ENCODE data around the gene WDR53.
A peak's percentile ranks its signal among the peaks of the same experiment; 100 is the strongest.
"Not testable (repeated sequence)": the region's sequence is repeated elsewhere in the genome, so short reads cannot be mapped to it uniquely, and the experiment has no call there.

WDR53 gene

DNA sequence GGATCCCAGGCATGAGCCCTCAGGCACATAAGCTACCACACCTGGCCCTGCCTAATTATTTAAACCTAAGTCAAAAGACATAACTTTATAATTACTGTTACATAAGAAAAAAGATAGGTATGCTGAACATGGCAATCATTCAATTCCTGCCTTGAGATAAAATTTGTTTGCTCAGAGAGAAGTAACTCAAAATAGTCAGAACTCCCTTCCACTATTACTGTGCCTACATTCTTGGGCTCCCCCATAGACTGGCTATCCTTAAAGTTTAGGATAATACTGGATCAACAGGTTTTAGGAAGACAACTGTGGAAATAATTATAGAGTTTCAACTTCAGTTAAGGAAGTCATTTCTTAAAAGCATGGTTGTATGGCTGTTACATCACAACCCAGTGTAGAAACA, 9.9 kb downstream of the WDR53 start:
- ATAC-seq, result no peak

DNA sequence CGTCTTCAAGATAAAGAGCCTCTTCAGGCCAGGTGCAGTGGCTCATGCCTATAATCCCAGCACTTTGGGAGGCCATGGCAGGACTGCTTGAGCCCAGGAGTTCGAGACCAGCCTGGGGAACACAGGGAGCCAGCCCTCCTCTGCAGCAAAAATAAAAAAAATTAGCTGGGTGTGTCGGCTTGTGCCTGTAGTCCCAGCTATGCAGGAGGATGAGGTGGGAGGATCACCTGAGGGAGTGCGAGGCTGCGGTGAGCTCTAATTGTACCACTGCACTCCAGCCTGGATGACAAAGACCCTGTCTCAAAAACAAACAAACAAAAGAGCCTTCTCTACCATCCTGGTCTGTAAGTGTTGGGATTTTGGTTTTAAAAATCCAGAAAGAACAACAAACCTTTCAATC, 11.1 kb downstream of the WDR53 start:
- no peak for ATAC-seq

DNA sequence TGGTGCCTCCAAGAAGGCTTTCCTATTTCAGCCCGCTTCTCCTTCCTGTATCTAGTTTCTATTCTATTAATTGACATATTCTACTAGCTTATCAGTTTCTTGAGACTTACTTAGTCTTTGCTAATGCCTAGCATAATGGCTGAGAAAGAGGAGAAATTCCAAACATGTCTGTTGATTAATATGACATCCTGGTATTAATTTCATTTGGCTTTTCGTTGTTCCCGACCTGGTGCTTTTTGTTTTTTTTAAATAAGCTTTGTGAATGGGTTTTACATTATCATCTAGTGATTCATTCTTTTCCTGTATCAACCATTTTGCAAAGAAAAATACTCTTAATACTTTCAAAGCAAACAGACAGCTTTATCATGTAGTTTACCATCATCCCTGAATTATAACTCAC, 13.1 kb downstream of the WDR53 start:
- no peak for ATAC-seq

DNA sequence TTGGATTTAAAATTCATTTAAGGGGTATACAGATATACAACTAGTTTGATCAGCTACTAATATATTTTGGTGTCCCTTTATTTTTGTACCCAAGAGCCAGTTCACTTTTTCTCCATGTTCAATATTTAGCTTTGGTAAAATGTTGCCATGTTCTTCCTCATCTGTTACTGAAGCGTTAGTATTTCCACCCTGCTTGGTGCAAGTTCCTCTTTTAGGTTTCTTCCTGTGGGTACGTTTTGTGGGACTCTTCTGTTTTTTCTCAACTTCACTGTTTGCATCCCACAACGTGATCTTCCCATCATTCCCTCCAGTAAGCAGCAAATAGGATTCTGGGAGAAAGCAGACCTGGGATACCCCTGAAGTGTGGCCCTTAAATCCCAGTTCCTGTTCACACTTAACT, 14.1 kb downstream of the WDR53 start:
- ATAC-seq, result no peak

DNA sequence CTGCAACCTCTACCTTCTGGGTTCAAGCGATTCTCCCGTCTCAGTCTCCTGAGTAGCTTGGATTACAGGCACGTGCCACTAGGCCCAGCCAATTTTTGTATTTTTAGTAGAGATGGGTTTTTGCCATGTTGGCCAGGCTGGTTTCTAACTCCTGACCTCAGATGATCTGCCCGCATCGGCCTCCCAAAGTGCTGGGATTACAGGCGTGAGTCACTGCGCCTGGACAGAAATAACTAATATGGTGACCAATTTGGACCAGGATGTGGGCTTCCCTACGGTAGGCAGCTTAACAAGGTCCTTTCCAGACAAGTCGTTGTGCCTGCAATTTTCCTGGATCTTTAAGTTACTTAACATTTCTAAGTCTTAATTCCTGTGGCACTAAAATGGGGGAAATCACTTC, 14.8 kb downstream of the WDR53 start:
- no peak for ATAC-seq

DNA sequence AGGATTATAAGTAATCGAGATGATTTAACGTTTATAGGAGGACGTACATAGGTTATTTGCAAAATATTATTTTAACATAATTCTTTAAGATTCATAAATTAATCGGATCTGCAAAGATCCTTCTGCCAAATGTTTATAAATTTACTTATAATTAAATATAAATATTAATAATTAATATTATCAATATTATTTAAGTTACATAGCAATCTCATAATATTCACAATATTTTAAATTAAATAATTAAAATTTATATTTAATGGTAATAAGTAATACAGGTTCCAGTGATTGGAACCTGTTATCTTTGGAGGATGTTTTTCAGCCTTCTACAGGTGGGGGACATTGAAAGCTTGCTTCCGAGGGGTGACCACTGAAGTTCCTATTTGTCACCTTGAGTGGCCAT, 16.1 kb downstream of the WDR53 start:
- ATAC-seq, result no peak

DNA sequence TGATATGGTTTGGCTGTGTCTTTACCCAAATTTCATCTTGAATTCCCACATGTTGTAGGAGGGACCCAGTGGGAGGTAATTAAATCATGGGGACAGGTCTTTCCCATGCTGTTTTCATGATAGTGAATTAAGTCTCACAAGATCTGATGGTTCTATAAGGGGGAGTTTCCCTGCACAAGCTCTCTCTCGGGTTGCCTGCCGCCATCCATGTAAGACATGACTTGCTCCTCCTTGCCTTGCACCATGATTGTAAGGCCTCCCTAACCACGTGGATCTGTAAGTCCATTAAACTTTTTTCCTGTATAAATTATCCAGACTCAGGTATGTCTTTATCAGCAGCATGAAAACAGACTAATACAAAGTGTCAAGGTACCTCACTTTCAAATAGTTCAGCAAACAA, 18.2 kb downstream of the WDR53 start:
- not testable (repeated sequence) for ATAC-seq

DNA sequence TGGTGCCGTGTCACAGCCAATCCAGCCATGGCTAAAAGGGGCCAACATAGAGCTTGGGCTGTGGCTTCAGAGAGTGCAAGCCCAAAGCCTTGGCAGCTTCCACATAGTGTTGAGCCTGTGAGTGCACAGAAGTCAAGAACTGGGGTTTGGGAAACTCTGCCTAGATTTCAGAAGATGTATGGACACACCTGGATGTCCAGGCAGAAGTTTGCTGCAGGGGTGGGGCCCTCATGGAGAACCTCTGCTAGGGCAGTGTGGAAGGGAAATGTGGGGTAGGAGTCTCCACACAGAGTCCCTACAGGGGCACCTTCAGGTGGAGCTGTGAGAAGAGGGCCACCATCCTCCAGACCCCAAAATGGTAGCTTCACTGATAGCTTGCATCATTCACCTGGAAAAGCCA, 19.0 kb downstream of the WDR53 start:
- ATAC-seq, result not testable (repeated sequence)

DNA sequence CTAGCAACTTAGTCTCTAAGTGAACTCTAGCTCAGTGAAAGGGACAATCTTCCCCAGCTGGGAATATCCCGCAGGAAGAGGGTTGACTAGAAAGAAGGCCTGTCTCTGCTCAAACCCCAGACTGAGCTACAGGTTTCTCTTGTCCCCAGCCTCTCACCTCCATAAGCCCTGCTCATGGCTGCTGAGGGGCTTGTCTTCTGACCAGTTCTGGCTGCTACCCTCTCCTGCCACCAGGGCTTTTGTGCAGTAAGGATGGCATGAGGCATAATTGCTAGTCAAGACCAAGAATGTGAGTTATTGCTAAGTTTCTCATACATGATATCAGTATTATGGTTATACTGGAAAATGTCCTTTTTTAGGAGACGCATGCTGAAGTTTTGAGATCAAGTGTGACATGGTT, 21.3 kb downstream of the WDR53 start:
- ATAC-seq, result no peak

DNA sequence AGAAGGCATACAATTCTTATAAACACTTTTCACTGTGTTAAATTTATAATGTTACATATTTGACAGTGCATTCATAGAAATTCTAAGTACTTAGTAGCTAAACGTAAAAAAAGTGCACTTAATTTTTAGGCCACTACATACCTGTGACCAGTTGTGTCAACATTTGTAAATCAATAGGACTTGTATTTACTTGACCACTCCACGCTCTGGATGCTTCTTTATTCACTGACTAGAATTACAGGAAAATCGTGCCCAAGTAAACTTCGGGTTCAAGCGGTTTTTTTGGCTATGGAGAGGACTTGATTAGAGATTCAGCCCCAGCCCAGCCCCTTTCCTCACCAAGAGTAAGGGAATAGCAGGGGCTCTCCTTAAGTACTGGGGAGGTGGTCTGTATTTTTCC, 21.8 kb downstream of the WDR53 start:
- ATAC-seq, result no peak

DNA sequence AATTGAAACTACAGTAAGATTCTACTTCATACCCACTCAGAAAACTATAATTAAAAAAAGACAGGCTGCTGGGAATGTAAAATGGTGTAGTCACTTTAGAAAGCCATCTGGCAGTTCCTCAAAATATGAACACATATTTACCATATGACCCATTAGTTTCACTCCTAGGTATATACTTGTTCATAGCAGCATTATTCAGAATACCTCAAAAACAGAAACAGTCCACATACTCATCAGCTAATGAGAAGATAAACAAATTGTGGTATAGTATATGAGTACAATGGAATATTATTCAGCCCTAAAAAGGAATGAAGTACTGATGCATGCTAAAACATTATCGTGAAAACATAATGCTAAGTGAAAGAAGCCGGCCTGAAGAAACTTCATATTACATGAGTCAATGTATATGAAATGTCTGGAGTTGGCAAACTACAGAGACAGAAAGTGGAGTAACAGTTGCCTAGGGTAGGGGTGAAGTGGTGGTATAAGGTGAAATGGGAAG, 23.8 kb downstream of the WDR53 start:
- peak in 1 of 2 donors; percentile 60 for ATAC-seq

DNA sequence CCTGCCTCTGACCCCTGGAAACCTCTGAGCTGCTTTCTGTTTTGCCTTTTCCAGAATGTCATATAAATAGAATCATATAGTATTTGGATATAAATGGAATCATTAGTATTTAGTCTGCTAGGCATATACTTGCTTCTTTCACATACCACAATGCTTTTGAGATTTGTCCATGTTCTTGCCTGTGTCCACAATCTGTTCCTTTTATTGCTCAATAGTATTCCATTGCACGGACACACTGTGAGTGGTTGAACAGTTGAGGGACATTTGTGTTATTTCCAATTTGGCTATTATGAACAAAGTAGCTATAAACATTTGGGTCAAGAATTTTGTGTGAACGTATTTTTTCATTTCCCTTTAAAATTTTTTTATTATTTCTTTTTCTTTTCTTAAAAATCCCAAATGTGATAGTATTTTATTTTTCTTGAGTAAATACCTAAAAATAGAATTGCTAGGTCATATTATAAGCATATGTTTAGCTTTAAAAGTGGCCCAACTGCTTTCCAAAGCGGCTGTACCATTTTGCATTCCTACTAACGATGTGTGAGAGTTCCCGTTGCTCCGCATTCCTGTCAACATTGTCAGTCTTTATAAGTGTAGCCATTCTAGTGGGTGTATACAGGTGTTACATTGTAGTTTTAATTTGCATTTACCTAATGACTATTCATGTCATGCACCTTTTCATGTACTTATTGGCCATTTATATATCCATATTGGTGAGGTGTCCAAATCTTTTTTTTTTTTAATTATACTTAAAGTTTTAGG, 26.5 kb downstream of the WDR53 start:
- no peak for ATAC-seq

DNA sequence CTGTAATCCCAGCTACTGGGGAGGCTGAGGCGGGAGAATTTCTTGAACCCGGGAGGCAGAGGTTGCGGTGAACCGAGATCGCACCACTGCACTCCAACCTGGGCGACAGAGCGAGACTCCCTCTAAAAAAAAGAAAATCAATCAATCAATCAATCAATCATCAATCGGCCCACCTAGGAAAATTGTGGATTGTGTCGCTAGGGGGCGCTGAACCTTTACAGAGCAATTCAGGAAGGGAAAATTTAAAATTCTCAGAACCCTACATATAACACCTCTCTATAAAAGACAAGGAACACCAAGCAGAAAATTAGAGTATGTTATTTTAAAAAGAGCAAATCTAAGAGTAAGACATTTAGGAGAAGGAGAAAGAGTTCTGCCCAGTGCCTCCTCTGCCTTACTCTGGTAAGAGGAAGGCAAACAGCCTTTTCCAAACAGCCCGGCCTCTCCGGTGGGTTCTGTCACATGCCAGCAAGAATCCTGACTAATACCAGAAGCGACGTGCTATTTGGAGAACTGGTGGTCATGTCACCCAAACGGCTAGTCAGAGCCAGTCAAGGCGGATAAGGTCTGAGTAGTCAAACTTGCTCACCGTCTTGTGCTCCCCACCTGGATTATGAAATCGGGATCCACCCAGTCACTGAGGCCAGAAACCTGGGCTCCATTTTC, 30.9 kb downstream of the WDR53 start:
- no peak for ATAC-seq

DNA sequence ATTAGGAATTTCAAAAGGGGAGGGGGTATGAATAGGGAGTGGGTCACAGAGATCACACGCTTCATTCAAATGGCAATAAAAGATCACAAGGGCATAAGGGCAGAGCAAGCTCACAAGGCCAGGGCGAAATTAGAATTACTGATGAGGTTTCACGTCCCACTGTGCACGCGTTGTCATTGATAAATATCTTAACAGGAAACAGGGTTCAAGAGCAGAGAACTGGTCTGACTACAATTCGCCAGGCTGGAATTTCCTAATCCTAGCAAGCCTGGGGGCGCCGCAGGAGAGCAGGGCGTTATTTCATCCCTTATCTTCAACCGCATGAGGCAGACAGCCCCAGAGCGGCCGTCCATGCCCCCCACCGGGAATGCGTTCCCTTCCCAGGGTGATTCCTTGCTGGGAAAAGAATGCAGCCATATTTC, 35.1 kb downstream of the WDR53 start:
- ATAC-seq, result no peak

DNA sequence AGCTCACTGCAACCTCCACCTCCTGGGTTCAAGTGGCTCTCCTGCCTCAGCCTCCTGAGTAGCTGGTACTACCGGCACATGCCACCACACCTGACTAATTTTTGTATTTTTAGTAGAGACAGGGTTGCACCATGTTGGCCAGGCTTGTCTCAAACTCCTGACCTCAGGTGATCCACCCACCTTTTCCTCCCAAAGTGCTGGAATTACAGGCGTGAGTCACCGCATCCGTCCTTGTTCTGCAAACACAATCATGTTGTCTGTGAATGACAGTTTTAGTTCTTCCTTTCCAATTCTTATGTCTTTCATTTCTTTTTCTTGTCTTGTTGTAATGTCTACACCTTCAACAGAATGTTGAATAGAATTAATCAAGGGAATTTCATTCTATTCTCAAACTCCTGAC, 36.9 kb downstream of the WDR53 start:
- ATAC-seq, result no peak

DNA sequence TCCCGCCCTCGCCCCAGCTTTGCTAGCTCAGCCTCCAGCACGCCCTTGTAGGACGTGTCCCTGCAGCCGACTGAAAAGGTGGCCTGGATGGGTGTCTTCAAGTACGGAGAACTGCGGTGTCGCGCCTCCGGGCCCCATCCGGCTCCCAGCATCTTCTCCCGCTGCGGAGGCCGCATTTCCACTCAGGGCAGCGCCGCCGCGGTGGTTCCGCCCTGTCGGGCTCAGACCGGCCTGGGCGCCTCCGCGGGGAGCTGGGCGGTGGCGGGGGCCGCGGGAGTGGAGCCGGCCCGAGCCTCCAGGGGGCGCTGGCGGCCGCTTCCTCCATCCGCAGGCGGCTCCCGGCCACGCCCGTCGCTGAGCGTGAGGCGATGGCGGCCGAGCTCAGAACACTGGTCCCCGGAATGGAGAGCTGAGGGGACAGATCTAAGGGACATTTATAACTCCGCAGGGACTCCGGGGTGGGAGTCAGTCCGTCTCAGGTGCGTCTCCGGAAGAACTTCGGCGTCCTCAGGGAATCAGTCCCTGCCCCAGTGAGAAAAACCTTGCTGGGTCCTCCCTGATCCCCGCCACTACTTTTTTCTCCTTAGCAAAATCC, 39.6 kb downstream of the WDR53 start:
- ATAC-seq, result peak; percentile 98

DNA sequence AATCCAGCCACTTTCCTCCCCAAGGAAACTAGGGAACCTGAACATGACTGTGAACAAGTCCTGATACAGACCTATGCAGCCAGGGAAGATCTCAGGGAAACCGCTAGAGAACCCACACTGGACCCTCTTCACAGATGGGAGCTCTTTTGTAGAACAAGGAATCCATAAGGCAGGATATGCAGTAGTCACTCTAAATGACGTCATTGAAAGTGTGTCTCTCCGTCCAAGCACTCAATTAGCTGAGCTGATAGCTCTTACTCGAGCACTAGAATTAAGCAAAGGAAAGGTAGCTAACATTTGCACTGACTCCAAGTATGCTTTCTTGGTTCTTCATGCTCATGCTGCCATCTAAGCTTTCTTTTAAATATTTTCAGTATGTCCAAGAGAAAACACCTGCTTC, 43.2 kb downstream of the WDR53 start:
- ATAC-seq, result no peak

DNA sequence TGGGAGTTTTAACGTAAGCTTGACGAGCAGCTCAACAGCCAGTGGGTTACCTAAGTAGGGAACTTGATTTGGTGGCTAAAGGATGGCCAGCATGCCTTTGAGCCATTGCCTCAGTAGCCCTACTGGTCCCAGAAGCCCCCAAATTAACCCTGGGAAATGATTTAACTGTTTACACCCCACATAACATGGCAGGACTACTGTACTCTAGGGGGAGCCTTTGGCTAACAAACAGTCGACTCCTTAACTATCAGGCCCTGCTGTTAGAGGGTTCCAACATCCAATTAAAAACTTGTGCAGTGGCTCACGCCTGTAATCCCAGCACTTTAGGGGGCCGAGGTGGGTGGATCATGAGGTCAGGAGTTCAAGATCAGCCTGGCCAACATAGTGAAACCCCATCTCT, 43.8 kb downstream of the WDR53 start:
- ATAC-seq, result no peak

DNA sequence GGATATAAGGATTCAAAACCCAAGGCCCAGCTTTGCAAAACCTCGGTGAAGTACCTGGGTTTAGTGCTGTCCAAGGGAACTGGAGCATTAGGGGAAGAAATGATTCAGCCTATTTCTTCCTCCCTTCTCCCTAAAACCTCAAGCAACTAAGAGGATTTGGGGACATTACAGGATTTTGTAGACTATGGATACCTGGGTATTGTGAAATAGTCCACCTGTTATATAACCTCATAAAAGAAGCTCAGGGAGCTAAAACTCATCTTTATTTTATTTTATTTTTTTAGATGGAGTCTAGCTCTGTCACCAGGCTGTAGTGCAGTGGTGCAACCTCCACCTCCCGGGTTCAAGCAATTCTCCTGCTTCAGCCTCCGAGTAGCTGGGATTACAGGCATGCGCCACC, 44.5 kb downstream of the WDR53 start:
- ATAC-seq, result no peak

DNA sequence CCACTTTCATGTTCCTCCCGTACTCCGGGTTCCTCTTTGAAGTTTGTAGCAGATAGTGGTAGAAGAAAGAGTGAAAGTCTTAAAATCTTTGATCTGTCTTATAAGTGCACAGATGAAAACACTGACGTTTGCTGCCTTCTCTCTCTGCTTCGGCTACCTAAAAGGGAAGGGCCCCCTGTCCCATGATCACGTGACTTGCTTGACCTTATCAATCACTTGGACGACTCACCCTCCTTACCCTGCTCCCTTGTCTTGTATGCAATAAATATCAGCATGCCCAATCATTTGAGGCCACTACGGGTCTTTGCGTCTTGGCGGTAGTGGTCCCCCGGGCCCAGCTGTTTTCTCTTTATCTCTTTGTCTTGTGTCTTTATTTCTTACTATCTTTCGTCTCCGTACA, 47.1 kb downstream of the WDR53 start:
- not testable (repeated sequence) for ATAC-seq

DNA sequence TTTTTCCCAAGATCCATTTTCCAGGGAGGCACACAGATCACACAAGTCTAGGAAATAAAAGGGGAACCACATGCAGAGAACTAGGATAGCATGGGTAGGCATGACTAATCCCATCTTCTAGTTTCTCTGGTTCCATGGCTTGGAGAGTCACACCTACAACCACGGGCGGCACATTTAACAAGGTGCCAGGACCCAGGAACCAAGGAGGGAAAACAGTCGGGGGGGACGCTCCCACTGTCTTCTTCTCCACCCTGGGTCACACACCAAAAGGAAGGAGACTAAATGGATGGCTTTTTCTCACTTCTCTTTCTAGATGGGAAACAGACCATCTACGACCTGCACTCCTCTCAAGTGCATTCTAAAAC, 48.7 kb downstream of the WDR53 start:
- ATAC-seq, result no peak

DNA sequence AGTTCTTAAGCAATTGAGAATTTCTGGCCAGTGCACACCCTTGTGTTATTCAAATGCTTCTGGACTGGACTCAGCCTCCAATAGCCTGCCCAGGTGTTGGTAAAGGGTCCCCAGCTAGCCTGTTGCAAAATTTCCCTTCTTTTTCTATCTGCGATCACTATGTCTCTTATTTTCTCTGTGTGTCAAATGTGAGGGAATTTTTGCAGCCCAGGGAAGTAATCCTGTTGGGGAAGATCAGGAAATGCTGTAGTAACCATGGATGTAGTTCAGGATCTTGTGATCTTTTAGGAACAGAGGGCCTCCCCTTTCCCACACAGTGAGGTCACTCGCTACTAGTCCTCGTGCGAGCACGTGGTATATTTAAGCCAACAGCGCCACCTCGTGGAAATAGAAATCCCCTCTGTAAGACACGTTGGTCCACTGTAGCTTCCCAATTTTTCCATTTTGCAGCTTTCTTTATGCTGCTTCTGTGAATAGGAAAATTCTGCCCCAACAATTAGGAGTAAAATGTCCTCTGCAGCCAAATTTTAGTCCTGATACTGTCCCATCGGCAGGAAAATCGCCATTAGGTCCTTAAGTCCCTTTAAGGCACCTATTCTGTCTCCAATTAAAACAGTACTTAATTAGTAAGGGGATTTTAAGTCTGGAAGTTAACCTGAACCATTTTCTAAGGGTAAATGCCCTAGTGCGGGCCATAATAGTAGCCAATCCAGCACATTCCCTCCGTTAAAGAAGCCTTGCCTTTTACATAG, 49.2 kb downstream of the WDR53 start:
- peak in 1 of 2 donors; percentile 60 for ATAC-seq

DNA sequence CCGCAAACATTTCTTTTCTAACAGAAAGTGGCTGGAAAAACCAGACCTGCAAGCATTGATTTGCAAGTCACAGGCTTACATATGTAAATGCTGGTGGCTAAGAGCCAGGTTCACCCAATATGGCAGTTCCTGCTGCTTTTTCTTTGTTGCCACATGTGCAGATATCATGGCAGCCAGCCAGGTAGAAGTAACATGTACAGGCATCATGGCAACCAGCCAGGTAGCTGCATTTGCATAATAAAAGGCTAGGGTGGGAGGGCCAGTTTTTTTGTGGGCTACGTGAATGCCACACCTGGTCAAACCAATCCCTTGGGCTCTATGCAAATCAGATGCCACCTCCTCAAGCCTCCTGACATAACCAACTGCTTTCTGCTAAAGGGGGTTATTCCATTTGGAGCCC, 50.4 kb downstream of the WDR53 start:
- no peak for ATAC-seq
